Measurements from ENCODE around the gene CTNNA2.
"Not testable (repeated sequence)": the region's sequence is repeated elsewhere in the genome, so short reads cannot be mapped to it uniquely, and the experiment has no call there.

The CTNNA2 gene

GRCh38 chr2:80113399-80113798 lies 600.5 kb downstream of the CTNNA2 start:
- DNase-seq: no peak

DNA sequence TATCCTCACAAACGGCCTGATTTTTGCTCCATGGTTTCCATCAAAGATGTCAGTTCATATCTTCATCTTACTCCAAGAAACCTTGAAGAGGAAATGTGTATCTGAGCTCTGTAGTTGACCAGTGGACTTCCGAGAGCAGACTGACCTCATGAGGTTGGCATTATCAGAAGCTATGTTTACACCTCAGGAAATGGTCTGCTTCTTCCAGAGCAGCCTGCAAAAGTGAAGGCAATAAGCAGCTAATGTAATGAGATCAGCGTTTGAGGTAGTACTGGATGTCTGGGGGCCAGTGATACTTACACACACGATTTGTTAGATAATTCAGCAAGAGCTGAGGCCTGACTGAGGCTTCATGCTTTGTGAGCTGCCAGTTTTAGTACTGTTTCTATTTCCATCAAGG lies 602.0 kb downstream of the CTNNA2 start:
- DNase-seq: no peak

DNA sequence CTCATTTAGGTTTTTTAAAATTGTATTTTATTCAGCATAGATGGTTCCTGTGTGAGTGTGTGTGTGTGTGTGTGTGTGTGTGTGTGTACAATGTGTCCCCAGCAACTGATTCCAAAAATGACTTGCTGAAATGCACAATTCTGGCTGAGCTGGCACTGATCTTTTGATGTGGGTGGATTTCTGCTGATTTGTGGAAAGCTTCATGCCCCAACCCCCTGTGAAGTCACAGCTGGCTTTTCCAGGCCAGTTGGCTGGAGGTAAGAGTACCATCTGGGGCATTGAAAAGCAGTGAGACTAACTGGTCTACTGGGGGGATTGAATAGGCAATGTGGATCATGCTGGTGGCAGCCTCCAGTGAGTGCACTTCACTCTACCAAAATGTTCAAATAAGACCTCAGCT lies 604.5 kb downstream of the CTNNA2 start:
- DNase-seq: no peak

DNA sequence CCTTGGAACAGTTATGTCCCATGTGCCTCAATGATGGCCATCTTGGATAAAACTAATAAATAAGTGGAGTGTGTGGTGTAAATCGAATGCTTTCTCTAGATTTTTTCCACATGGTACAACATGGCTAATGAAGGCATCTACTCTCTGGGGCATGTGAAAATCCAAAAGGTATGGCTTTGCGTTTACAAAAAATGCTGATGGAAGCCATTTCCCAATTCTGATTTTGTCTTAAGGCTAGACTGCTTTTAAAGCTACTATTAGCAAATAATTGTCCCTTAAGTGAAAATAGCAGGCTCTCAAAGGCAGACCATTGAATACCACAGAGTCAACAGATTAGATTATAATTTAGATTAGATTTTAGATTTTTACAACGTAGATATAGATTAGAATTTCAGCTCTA lies 608.0 kb downstream of the CTNNA2 start:
- DNase-seq: no peak

- no peak for DNase-seq
Observed at GRCh38 chr2:80122675-80123074, 609.8 kb downstream of the CTNNA2 start.

DNA sequence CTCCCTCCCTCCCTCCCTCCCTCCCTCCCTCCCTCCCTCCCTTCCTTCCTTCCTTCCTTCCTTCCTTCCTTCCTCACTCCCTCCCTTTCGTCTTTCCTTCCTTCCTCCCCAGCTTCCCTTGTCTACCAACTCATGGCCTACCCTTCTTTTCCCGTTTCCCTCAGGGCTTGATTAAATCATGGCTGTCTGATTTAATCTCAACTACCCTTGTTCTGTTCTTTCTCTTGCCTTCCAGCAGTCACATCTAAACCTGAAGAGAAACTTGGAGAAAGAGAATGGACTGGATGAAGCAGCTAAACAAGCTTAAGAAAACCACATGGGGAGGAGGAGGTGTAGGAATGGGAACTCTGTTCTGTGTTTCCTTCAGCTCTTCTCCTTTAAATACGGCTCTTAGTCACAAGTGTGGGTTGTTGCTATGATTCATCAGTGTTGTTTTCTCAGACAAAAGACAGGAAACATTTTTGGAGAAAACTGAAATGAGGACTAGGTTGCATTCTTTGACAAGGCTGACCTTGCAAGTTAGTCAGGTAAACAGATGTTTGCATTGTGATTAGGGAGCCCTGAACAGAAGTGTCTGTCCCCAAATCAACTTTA lies 613.8 kb downstream of the CTNNA2 start:
- DNase-seq: no peak

DNA sequence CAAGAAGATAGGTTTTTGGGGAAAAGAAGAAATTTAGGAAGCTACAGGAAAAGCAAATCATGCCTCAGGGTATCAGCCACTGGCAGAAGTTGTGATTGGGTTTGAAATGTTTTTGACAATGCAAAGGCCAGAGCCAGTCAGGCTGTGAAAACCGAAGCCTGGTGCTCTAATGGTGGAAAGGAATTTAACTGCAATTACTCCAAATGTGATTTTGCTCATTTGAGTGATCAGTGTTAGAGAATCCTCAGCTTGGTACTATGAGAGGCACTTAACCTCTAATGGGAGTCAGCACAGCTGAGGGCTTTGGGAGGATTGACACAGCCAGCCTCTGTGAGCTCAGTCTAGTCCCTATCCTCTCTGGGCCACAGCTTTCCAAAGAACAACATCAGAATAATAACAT lies 615.2 kb downstream of the CTNNA2 start:
- no peak for DNase-seq

DNA sequence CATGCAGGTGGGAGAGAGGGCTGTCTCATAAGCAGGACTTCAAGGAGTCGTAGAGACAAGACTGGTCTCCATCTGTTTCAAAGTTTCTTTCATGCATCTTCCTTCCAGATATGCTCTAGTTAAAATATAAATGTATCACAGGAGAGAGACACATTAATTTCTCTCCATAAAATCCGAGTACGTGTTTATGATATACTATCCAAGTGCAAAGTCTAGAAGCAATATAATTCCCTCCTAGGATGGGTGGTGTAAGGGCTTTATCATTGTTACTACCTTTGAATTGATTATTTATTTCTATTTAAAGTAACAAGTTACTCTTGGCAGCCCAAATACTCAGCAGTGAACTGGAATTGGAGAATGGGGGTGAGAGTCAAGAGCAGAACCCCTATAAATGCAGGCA lies 619.4 kb downstream of the CTNNA2 start:
- no peak for DNase-seq

- no peak for DNase-seq
Observed at GRCh38 chr2:80135001-80135400, 622.1 kb downstream of the CTNNA2 start.

DNA sequence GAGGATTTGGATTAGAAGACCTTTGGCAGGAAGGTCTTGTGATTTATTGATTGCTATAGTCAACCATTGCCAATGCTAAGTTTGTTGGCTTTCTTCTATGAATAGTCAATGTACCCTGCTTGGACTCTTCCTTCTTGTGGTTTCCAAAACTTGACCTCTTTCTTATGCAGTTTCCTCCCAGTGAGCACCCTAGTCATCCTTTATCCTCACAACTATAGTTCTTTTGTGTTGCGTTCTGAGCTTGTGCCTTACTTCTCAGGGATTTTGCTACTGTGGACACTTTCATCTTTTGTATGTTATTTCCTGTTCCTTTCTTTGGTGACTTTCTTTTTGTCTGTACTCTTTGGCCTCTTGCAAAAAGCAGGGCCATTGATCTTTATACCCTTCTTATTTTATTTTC lies 623.5 kb downstream of the CTNNA2 start:
- DNase-seq: no peak

- DNase-seq: no peak
Observed at GRCh38 chr2:80139001-80139400, 626.1 kb downstream of the CTNNA2 start.

- DNase-seq: no peak
Observed at GRCh38 chr2:80141007-80141726, 628.3 kb downstream of the CTNNA2 start.

DNA sequence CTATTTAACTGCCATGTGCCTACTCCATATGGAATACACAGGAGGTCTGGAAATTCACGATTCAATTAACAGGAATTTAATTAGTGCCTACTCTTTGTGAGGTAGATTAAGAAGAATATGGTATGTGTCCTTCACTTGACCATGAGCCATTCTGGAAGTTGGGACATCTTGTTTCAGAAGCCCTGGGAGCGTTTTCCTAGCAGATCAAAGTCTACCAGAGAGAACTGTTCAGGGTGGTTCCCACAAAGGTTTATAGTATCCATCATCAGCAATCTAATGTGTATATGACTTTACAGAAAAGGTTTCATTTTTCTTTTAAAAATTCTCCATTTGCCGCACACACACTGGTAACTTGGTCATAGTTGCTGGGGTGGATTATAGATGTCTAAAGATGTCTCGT lies 632.6 kb downstream of the CTNNA2 start:
- DNase-seq: no peak

GRCh38 chr2:80146757-80147156 lies 633.9 kb downstream of the CTNNA2 start:
- not testable (repeated sequence) for DNase-seq

GRCh38 chr2:80147690-80148089 lies 634.8 kb downstream of the CTNNA2 start:
- no peak for DNase-seq

DNA sequence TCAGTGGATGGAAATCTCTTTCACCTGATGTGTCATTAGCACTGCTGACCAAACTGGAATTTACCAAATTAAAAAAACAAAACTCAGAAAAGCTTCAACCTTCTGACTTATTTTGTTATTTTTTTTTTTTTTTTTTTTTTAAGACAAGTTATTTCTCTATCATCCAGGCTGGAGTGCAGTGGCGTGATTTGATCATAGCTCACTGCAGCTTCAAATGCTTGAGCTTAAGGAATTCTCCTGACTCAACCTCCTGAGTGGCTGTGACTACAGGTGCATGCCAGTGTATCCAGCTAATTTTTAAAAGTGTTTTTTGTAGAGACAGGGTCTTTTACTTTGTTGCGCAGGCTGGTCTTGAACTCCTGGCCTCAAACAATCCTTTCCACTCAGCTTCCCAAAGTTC lies 636.1 kb downstream of the CTNNA2 start:
- DNase-seq: no peak

GRCh38 chr2:80149991-80150390 lies 637.1 kb downstream of the CTNNA2 start:
- DNase-seq: no peak

- no peak for DNase-seq
Observed at GRCh38 chr2:80151248-80151647, 638.4 kb downstream of the CTNNA2 start.

DNA sequence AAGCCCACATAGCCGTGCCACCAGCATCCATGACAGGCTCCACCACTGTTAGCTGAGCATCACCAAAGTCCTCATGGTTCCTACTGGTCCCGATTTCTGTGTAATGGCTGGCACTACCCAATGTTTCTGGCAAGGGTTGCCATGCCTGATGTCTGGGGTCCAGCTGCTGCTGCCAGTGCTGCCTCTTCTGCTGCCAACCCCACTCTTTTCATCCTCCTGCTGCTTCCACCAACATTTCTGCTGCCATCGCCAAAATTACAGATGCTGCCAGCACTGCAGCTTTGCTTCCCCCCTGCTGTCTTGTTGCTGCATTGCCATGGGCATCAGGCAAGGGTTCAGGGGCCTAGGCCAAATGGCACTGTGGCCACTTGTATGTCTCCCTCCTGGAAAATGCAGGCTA lies 638.8 kb downstream of the CTNNA2 start:
- DNase-seq: no peak

DNA sequence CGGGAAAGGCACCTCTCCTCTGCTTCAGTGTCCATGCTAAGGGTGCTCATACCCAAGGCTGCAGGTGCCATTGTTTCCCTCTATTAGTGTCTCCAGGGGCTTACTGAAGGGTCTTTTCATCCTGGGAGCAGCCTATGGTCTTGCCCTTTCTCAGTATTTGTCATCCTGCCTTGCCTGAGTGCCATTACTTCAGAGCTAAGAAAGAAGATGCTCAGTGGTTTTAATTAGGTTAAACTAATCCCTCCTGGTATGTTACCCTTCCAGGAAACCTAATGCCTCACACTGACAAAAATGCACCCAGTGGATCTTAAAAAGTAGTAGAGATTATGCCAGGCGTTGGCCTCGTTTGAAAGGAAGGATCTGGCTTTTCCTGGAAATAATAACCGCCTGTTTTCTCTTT lies 640.3 kb downstream of the CTNNA2 start:
- DNase-seq: no peak

- DNase-seq: no peak
Observed at GRCh38 chr2:80153768-80154167, 640.9 kb downstream of the CTNNA2 start.

DNA sequence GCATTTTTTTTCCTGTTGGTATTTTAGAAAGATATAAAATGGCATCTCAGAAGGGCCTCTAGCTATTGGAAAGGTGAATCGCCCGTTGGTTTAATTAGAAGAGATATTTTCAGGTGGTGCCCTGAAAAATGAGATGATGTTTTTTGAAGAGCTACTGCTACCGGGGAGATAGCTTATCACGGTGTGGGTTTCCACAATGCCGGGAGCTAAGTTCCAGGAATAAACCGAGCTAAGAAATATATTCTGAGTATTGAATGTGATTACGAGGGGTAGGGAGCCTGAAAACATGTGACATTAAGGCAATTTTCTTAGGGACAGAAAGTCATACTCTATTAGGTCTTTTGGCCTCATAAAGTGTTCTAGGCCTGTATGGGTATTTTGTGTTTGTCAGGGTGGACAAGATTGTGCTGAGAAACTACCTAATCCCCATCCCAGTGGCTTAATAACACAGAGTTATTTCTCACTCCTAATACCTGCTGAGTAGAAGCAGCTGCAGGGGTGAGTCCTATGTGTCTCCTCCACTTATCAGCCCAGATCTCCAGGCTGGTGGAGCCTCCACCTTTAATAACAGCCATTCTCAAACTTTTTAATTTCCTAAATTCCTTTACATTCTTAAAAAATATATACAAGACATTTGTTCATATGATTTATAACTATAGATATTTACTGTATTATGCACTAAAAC lies 641.5 kb downstream of the CTNNA2 start:
- no peak for DNase-seq

DNA sequence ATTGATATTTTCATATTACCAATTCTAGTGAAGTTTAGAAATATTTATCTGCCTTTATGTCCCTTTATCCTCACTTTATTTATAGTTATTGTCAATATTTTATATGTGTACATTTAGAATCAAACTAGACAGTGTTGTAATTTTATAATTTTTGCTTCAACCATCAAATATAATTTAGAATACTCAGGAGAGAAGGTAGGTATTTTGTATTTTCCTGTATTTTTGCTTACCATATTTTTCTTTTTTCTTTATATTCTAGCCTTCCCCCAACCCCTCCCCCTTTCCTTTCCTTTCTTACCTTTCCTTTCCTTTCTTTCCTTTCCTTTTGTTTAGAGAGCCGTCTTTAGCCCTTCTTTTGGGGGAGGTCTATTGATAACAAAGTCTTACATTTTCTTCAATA lies 651.5 kb downstream of the CTNNA2 start:
- DNase-seq: no peak

- DNase-seq: no peak
Observed at GRCh38 chr2:80166483-80167171, 653.8 kb downstream of the CTNNA2 start.

Measured in activated CD8-positive, alpha-beta memory T cell treated with anti-CD3 and anti-CD28 coated beads, Interleukin-2, amount 50 U/mL, for 4 hours (primary cell).